BLaER1 treated with 17β-estradiol and CSF1 and Interleukin-3, amounts not matched to agents 10 nM and 100 nM (cell line): Measurements from ENCODE around the gene ALDH1L1.

Experiments
- H3K27ac ChIP-seq, 11 experiments: shearing (Covaris generic); formaldehyde crosslinking; 2 replicates each; pipeline ENCODE4 v1.8.1; 2022
- H3K27me3 ChIP-seq, 11 experiments: shearing (Covaris generic); formaldehyde crosslinking; 2 replicates each; pipeline ENCODE4 v1.8.1; 2022
- H3K36me3 ChIP-seq, 11 experiments: shearing (Covaris generic); formaldehyde crosslinking; 2 replicates each; pipeline ENCODE4 v1.8.1; 2022
- H3K4me1 ChIP-seq, 10 experiments: shearing (Covaris generic); formaldehyde crosslinking; 2 replicates each; pipeline ENCODE4 v1.8.1; 2022
- H3K4me2 ChIP-seq, 11 experiments: shearing (Covaris generic); formaldehyde crosslinking; 2 replicates each; pipeline ENCODE4 v1.8.1; 2022
- H3K4me3 ChIP-seq, 10 experiments: shearing (Covaris generic); formaldehyde crosslinking; 2 replicates each; pipeline ENCODE4 v1.8.1; 2022
- H3K9ac ChIP-seq, 11 experiments: shearing (Covaris generic); formaldehyde crosslinking; 2 replicates each; pipeline ENCODE4 v1.8.1; 2022
- H3K9me3 ChIP-seq, 11 experiments: shearing (Covaris generic); formaldehyde crosslinking; replicated peaks in 1 of 11; 2 replicates each; pipeline ENCODE4 v1.8.1; 2022
- H4K20me1 ChIP-seq, 11 experiments: shearing (Covaris generic); formaldehyde crosslinking; 2 replicates each; pipeline ENCODE4 v1.8.1; 2022
- Cebpa-rat ChIP-seq, 11 experiments: shearing (Covaris generic); IDR thresholded peaks; 2 replicates each; pipeline ENCODE4 v1.8.1; 2022

The ALDH1L1 gene

GRCh38 chr3:126085276-126085675 is 95.1 kb downstream of the ALDH1L1 start:
- peaks cover 0 to 7% (median 0%) of the 10 kb centered on the region in 11 experiments; a peak in 2 of 22 replicates for H3K36me3 ChIP-seq
- no peak for TF ChIP-seq Cebpa-rat (IDR thresholded peaks at IDR 0.05)
- H3K27ac ChIP-seq: no peak overlapping the region
- no peak overlapping the region for H3K9ac ChIP-seq
- no peak overlapping the region for H3K4me3 ChIP-seq
- H4K20me1 ChIP-seq: peaks cover 0 to 7% (median 0%) of the 10 kb centered on the region in 11 experiments; a peak in 1 of 22 replicates
- no peak overlapping the region for H3K4me2 ChIP-seq
- H3K27me3 ChIP-seq: no peaks in the 10 kb centered on the region
- H3K9me3 ChIP-seq: peaks cover 23 to 49% (median 38%) of the 10 kb centered on the region in 11 experiments
- H3K4me1 ChIP-seq: peaks cover 0 to 22% (median 8%) of the 10 kb centered on the region in 10 experiments; a peak in 13 of 20 replicates

GRCh38 chr3:126084768-126085180 is 95.6 kb downstream of the ALDH1L1 start:
- peak overlapping the region in 1 of 11 experiments; percentile 89; a peak in 3 of 22 replicates for H3K27ac ChIP-seq
- no peaks in the 10 kb centered on the region for H3K27me3 ChIP-seq
- peaks cover 0 to 7% (median 0%) of the 10 kb centered on the region in 11 experiments; a peak in 2 of 22 replicates for H3K36me3 ChIP-seq
- H3K4me3 ChIP-seq: peak overlapping the region; percentile 65 to 80 (median 75); a peak in 19 of 20 replicates
- peaks cover 0 to 7% (median 0%) of the 10 kb centered on the region in 11 experiments; a peak in 1 of 22 replicates for H4K20me1 ChIP-seq
- peak overlapping the region; percentile 42 to 82 (median 68) for H3K4me2 ChIP-seq
- peaks cover 23 to 51% (median 40%) of the 10 kb centered on the region in 11 experiments for H3K9me3 ChIP-seq
- H3K4me1 ChIP-seq: peaks cover 0 to 22% (median 8%) of the 10 kb centered on the region in 10 experiments; a peak in 13 of 20 replicates
- peak overlapping the region in 7 of 11 experiments; percentile 84 to 92 (median 87); a peak in 12 of 22 replicates for H3K9ac ChIP-seq
- TF ChIP-seq Cebpa-rat (IDR thresholded peaks at IDR 0.05): no peak

GRCh38 chr3:126083913-126084767 is 96.2 kb downstream of the ALDH1L1 start, which contains the start of gene SLC41A3:
Gene SLC41A3, minus strand, starts transcription at chr3:126084124. Its CDS starts 15,905 bp downstream, at chr3:126068219.
- H3K27ac ChIP-seq: peak within 1 kb of the TSS; percentile 63 to 90 (median 86); a peak in 21 of 22 replicates
- peaks cover 0 to 7% (median 0%) of the 10 kb centered on the region in 11 experiments; a peak in 2 of 22 replicates for H3K36me3 ChIP-seq
- peaks cover 17 to 47% (median 36%) of the 10 kb centered on the region in 11 experiments for H3K9me3 ChIP-seq
- no peak for TF ChIP-seq Cebpa-rat (IDR thresholded peaks at IDR 0.05)
- peaks cover 0 to 7% (median 0%) of the 10 kb centered on the region in 11 experiments; a peak in 1 of 22 replicates for H4K20me1 ChIP-seq
- no peaks in the 10 kb centered on the region for H3K27me3 ChIP-seq
- peak within 1 kb of the TSS; percentile 65 to 80 (median 75) for H3K4me3 ChIP-seq
- peaks cover 0 to 22% (median 8%) of the 10 kb centered on the region in 10 experiments; a peak in 13 of 20 replicates for H3K4me1 ChIP-seq
- H3K9ac ChIP-seq: peak within 1 kb of the TSS; percentile 83 to 92 (median 87)
- peak within 1 kb of the TSS; percentile 79 to 98 (median 93) for H3K4me2 ChIP-seq

GRCh38 chr3:126083511-126083912 is 96.9 kb downstream of the ALDH1L1 start:
- Histone ChIP-seq H3K9me3 (peaks cover 11 to 41% (median 29%) of the 10 kb centered on the region in 11 experiments; a peak in 21 of 22 replicates), H3K4me3 (peak overlapping the region; percentile 65 to 80 (median 75)), H3K4me1 (peaks cover 0 to 22% (median 8%) of the 10 kb centered on the region in 10 experiments; a peak in 13 of 20 replicates), H3K36me3 (peaks cover 0 to 7% (median 0%) of the 10 kb centered on the region in 11 experiments; a peak in 3 of 22 replicates), H3K27ac (peak overlapping the region; percentile 63 to 90 (median 86); a peak in 20 of 22 replicates), H4K20me1 (peaks cover 0 to 7% (median 0%) of the 10 kb centered on the region in 11 experiments; a peak in 1 of 22 replicates), H3K9ac (peak overlapping the region; percentile 83 to 92 (median 87)), H3K27me3 (no peaks in the 10 kb centered on the region), H3K4me2 (peak overlapping the region; percentile 79 to 98 (median 93))
- TF ChIP-seq Cebpa-rat (IDR thresholded peaks at IDR 0.05): no peak

- Histone ChIP-seq H3K4me2 (peak overlapping the region; percentile 79 to 98 (median 93)), H3K36me3 (peaks cover 0 to 7% (median 0%) of the 10 kb centered on the region in 11 experiments; a peak in 3 of 22 replicates), H3K27me3 (no peaks in the 10 kb centered on the region), H3K27ac (peak overlapping the region; percentile 63 to 90 (median 86); a peak in 20 of 22 replicates), H3K4me3 (peak overlapping the region; percentile 65 to 80 (median 75)), H3K9ac (peak overlapping the region; percentile 83 to 92 (median 87)), H4K20me1 (peaks cover 0 to 7% (median 0%) of the 10 kb centered on the region in 11 experiments; a peak in 1 of 22 replicates), H3K9me3 (peaks cover 7 to 37% (median 25%) of the 10 kb centered on the region in 11 experiments; a peak in 21 of 22 replicates), H3K4me1 (peaks cover 0 to 22% (median 8%) of the 10 kb centered on the region in 10 experiments; a peak in 13 of 20 replicates)
- TF ChIP-seq Cebpa-rat (IDR thresholded peaks at IDR 0.05): no peak
Observed at GRCh38 chr3:126083138-126083445, 97.3 kb downstream of the ALDH1L1 start.

GRCh38 chr3:126082362-126083137 is 97.8 kb downstream of the ALDH1L1 start:
- Histone ChIP-seq H3K9me3 (peaks cover 2 to 32% (median 20%) of the 10 kb centered on the region in 11 experiments; a peak in 18 of 22 replicates), H3K4me1 (peaks cover 0 to 22% (median 8%) of the 10 kb centered on the region in 10 experiments; a peak in 13 of 20 replicates), H4K20me1 (peaks cover 0 to 11% (median 0%) of the 10 kb centered on the region in 11 experiments; a peak in 2 of 22 replicates), H3K36me3 (peaks cover 0 to 11% (median 0%) of the 10 kb centered on the region in 11 experiments; a peak in 3 of 22 replicates), H3K27me3 (no peaks in the 10 kb centered on the region), H3K4me3 (peak overlapping the region in 8 of 10 experiments; percentile 68 to 80 (median 76); a peak in 15 of 20 replicates), H3K4me2 (peak overlapping the region; percentile 79 to 98 (median 93)), H3K9ac (peak overlapping the region in 10 of 11 experiments; percentile 83 to 92 (median 87); a peak in 19 of 22 replicates), H3K27ac (peak overlapping the region in 4 of 11 experiments; percentile 85 to 89 (median 86); a peak in 5 of 22 replicates)
- no peak for TF ChIP-seq Cebpa-rat (IDR thresholded peaks at IDR 0.05)

- no peak for TF ChIP-seq Cebpa-rat (IDR thresholded peaks at IDR 0.05)
- no peak overlapping the region for H3K4me3 ChIP-seq
- H3K4me2 ChIP-seq: 0 out of 22 replicates have a peak overlapping the region, but pooled peaks of 1 of the 11 experiments have one; percentile 84
- peaks cover 0 to 25% (median 16%) of the 10 kb centered on the region in 11 experiments; a peak in 17 of 22 replicates for H3K9me3 ChIP-seq
- H3K9ac ChIP-seq: no peak overlapping the region
- no peaks in the 10 kb centered on the region for H3K27me3 ChIP-seq
- peaks cover 0 to 22% (median 8%) of the 10 kb centered on the region in 10 experiments; a peak in 13 of 20 replicates for H3K4me1 ChIP-seq
- H3K36me3 ChIP-seq: peaks cover 0 to 11% (median 0%) of the 10 kb centered on the region in 11 experiments; a peak in 3 of 22 replicates
- peaks cover 0 to 12% (median 0%) of the 10 kb centered on the region in 11 experiments; a peak in 2 of 22 replicates for H4K20me1 ChIP-seq
- H3K27ac ChIP-seq: no peak overlapping the region
Observed at GRCh38 chr3:126081618-126082361, 98.6 kb downstream of the ALDH1L1 start.
